GM12873 (cell line): ENCODE results near the gene TMEM178A.

Source experiments
- TF ChIP-seq, protein P1 (sequence below): IDR thresholded peaks from 2 replicates; pipeline ENCODE4 v1.5.1; 2012; ENCODE audit warnings: low read depth, mild to moderate bottlenecking, moderate library complexity, low read length, control low read depth; ENCODE audit not compliant: insufficient read depth; ENCODE audit errors: missing control alignments

The TMEM178A gene

DNA sequence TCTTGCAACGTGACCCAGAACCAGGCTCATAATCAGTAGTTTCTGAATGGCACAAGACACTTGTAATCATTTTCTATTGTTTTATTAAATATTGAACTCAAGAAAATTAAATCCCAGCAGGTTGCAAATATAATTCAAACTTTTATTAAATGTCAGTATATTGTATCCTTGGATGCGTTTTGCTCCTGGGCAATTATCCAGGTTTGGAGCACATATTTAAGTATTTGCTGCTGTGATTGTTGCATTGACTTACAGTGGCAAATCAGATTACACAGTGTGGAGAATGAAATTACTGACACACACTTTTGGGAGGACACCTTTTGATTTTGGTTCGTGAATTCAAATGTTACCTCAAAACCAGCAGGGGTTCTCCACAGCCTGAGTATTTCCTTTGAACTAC, 27.1 kb upstream of the TMEM178A start:
- TF ChIP-seq, protein P1, sequence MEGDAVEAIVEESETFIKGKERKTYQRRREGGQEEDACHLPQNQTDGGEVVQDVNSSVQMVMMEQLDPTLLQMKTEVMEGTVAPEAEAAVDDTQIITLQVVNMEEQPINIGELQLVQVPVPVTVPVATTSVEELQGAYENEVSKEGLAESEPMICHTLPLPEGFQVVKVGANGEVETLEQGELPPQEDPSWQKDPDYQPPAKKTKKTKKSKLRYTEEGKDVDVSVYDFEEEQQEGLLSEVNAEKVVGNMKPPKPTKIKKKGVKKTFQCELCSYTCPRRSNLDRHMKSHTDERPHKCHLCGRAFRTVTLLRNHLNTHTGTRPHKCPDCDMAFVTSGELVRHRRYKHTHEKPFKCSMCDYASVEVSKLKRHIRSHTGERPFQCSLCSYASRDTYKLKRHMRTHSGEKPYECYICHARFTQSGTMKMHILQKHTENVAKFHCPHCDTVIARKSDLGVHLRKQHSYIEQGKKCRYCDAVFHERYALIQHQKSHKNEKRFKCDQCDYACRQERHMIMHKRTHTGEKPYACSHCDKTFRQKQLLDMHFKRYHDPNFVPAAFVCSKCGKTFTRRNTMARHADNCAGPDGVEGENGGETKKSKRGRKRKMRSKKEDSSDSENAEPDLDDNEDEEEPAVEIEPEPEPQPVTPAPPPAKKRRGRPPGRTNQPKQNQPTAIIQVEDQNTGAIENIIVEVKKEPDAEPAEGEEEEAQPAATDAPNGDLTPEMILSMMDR: no peak

DNA sequence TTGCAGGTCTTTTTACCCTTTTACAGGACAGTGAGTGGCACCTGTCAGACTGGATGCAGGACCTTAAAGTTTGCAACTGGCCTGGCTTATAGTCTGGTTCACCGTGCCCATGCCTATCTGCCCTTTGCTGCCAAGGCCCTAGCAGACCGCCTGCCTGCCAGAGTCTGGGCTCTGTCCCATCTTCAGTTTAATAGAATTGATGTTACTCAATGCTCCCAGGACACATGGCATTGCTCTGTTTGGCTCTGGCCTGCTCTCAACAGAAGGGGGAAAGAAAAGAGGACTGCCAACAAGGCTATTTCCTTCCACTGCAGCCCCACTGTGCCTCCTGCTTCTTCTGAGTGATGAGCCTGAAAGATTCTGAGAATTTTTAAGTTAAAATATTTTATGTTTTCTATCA, 25.6 kb upstream of the TMEM178A start:
- TF ChIP-seq, protein P1: no peak

DNA sequence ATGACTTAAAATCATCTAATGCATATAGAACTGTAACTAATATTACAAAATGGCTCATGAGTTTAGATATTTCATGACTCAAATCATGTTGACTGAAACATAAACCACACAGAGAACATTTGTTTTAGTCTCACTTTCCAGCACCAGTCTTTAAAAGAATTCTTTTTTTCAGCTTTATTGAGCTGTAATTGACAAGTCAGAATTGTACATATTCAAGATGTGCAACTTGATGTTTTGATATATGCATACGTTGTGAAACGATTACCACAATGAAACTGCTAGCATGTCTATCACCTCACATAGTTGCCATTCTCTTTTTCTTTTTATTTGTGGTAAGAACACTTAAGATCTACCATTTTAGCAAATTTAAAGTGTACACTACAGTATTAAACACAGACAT, 25.0 kb upstream of the TMEM178A start:
- TF ChIP-seq, protein P1: no peak

DNA sequence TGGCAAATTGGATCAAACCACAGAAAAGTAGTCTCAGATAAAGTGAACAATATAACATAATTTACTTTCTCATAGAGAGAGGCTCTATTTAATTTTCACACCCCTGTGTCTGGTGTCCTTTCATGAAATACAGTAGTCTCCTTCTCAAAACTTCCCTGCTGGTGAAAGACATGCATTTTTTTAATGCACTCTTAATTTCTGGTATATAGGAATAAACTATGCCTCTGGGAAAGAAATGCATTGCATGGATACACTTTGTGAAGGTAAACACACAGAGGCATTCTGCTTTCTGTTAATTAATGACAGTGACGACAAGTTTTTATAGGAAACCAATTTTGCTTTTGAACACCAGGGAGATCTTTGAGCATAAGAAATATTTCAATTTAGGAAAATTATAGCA, 24.1 kb upstream of the TMEM178A start:
- TF ChIP-seq, protein P1: no peak

DNA sequence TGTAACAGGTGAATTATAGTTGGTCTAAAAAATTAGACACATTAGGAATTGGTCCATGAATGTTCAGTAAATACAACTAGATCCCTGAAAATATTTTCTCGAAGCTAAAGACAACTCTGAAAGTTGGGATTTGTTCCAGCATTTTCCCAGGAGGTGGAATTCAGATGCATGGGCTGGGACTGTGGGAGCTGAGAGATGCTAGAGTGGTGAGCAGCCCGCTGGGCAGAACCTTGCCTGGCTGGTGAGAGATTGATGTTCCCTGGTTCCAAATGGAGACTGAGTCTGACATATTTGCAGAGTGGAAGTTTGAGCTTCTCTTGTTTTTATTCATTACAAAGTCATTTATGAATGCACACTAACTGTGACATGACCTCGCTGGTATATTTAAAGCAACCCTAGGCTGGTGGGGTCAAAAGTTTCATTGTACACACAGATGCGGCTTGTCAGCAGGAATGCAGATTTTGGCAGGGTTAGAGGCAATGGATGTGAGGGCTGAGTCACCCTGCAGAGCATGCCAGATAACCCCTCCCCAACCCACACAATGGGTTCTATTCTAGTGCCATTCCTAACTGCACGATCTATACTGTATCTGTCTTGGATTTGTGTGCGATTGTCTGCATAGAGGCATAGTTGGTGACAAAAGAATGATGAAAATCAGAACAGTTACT, 23.5 kb upstream of the TMEM178A start:
- TF ChIP-seq, protein P1: no peak

DNA sequence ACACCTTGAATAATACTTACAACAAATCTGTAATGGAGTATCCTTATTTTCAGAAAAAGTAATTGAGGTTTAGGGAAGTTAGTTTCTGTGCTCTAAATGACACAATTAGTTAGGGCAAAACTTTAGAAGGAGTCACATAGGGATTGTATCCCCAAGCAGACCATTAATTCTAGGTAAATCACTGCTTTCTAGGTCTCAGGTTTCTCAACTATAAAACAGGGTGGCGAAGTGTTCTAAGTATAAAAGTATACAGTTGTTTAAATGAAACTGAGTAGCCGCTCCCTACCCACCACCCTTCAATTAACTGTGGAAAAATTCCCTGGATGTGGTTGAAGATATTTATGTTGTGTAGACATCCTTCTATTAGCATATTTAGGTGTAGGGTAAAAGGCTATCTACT, 19.9 kb upstream of the TMEM178A start:
- TF ChIP-seq, protein P1: no peak

DNA sequence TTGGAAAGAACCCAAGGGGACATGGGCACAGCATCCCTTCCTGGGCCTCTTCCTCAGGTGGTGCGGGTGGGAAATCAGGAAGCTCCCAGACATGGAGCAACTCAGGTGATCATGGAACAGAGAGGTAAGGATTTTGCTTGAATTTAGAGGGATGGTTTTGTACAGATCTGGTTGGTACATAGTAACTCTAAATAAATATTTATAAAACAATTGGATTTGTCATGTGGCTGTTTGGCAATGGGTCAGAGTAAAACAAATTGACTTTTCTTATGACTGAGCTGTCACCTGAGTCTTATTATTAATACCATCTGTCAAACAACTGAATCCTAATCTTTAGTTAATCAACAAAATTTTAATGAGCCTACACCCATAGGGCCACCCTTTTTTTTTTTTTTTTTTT, 19.4 kb upstream of the TMEM178A start:
- TF ChIP-seq, protein P1: no peak
